Gastrocnemius medialis (tissue), 4 donors: ENCODE measurements around the gene CCL14.

Experiments used
- CTCF ChIP-seq, 5 experiments: fragments of 450-650 bp in 3 of 5; fragments of 200-600 bp in 2 of 5; sonication (generic) in 2 of 5; IDR thresholded peaks in 4 of 5; conservative IDR thresholded peaks in 1 of 5; 1 replicate in 4 of 5; 2 replicates in 1 of 5; pipeline ENCODE4 v1.5.1; 2016 to 2019; ENCODE audit warnings: antibody characterized with exemption in 5 of 5, mild to moderate bottlenecking in 3 of 5, moderate library complexity in 3 of 5
- POLR2A ChIP-seq, 2 donors: fragments of 450-650 bp; IDR thresholded peaks; one replicate each; pipeline ENCODE4 v1.6.1; 2017; ENCODE audit warnings: antibody characterized with exemption in 2 of 2, mild to moderate bottlenecking in 2 of 2, moderate library complexity in 2 of 2

DNA sequence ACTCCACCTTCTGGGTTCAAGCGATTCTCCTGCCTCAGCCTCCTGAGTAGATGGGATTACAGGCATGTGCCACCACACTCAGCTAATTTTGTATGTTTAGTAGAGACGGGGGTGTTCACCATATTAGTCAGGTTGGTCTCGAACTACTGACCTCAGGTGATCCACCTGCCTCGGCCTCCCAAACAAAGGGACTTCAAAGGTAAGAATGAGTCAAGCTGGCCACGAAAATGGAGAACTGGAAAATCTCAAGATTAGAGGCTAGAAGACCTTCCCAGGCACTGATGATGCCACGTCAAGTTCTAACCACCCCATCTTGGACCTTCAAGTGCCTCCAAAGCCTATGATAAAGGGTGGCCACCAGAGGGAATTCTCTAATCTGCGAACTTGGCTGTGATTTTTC is 16.1 kb upstream of the CCL14 start:
- TF ChIP-seq CTCF (IDR thresholded peaks at IDR 0.05 in 4 of 5, conservative IDR thresholded peaks at IDR 0.05 in 1 of 5) (no peak), POLR2A (IDR thresholded peaks at IDR 0.05) (no peak)
